Activated naive CD8-positive, alpha-beta T cell treated with anti-CD3 and anti-CD28 coated beads for 36 hours (primary cell): Measurements from ENCODE around the gene CEP44. TPM values are rescaled to one million over a fixed set of nuclear protein-coding genes. Genes with fewer than 3 reads are reported as not detected.
"Not testable (repeated sequence)": the region's sequence is repeated elsewhere in the genome, so short reads cannot be mapped to it uniquely, and the experiment has no call there.

Source experiments
- DNase-seq: peaks from one replicate; pipeline ENCODE4 v3.0.0; 2021
- H3K27ac Mint-ChIP-seq: one replicate; pipeline ENCODE4 v1.8.0; 2022; ENCODE audit warnings: mild to moderate bottlenecking, moderate library complexity, mixed read lengths
- H3K27me3 Mint-ChIP-seq: one replicate; pipeline ENCODE4 v1.8.0; 2022; ENCODE audit warnings: mild to moderate bottlenecking, mixed read lengths
- H3K36me3 Mint-ChIP-seq: one replicate; pipeline ENCODE4 v1.8.0; 2021; ENCODE audit warnings: mild to moderate bottlenecking, mixed read lengths
- H3K4me1 Mint-ChIP-seq: one replicate; pipeline ENCODE4 v1.8.0; 2021; ENCODE audit warnings: mixed read lengths
- H3K4me3 Mint-ChIP-seq: one replicate; pipeline ENCODE4 v1.8.0; 2022; ENCODE audit warnings: mild to moderate bottlenecking, moderate library complexity, mixed read lengths
- H3K9me3 Mint-ChIP-seq: one replicate; pipeline ENCODE4 v1.8.0; 2022; ENCODE audit warnings: mixed read lengths
- total RNA-seq, 2 experiments: library from RNA; stranded (reverse); gene quantifications; one replicate each; pipeline ENCODE4 v1.2.3, GENCODE V29; 2021

Gene CEP44
- total RNA-seq, 2 experiments from 2014 or later: 19.7 TPM

DNA sequence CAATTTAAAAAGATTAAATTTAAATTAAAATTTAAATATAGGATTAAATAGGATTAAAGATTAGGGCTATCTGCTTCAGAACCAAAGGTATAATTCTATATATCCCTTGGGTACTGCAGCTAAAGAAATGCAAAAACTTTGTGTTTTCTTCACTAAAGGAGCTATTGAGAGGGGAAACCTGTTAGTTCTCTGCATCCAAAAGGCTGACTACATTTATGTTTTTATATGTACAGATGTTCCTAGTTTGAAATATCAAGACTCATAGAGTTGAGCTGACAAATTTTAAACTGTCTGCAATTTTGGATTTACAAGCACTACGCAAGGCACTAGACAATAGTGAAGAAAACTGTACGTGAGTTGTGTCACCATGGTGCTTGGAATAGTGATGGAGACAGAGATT, 95.2 kb downstream of the CEP44 start:
- Mint-ChIP-seq H3K9me3 (no peaks in the 10 kb centered on the region), H3K4me3 (no peak overlapping the region), H3K36me3 (no peaks in the 10 kb centered on the region), H3K27me3 (peaks cover 9% of the 10 kb centered on the region), H3K4me1 (no peaks in the 10 kb centered on the region), H3K27ac (no peak overlapping the region)
- DNase-seq: no peak

DNA sequence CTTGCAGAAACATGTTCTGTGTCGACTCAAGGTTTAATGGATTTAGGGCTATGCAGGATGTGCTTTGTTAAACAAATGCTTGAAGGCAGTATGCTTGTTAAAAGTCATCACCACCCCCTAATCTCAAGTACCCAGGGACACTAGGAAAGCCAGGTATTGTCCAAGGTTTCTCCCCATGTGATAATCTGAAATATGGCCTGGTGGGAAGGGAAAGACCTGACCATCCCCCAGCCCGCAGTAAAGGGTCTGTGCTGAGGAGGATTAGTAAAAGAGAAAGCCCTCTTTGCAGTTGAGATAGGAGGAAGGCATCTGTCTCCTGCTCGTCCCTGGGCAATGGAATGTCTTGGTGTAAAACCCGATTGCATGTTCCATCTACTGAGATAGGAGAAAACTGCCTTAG, 96.5 kb downstream of the CEP44 start:
- H3K27ac Mint-ChIP-seq, H3K4me3 Mint-ChIP-seq, H3K36me3 Mint-ChIP-seq, DNase-seq, H3K4me1 Mint-ChIP-seq, H3K27me3 Mint-ChIP-seq, H3K9me3 Mint-ChIP-seq: not testable (repeated sequence)

- Mint-ChIP-seq H3K4me1 (no peaks in the 10 kb centered on the region), H3K27ac (no peak overlapping the region), H3K36me3 (no peaks in the 10 kb centered on the region), H3K9me3 (no peaks in the 10 kb centered on the region), H3K27me3 (peaks cover 6% of the 10 kb centered on the region), H3K4me3 (no peak overlapping the region)
- no peak for DNase-seq
Measured at GRCh38 chr4:174380699-174381439, 97.2 kb downstream of the CEP44 start.

DNA sequence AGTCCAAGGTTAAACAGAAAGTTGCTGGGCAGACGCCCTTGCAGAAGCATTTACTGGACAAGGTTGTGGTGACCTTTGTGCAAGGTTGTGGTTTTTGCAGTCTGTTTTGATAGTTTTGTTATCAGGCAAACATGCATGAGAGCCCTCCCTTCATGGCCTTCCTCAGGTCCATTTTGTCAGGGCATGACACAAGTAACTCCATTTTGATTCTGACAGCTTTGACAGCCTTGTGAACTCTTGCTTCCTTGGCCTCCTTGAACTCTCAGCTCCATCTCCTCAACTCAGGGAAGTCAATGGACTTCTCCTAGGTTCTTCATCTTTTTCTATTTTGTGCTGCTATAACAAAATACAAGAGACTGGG, 97.7 kb downstream of the CEP44 start:
- Mint-ChIP-seq H3K27ac (no peak overlapping the region), H3K4me1 (no peaks in the 10 kb centered on the region), H3K4me3 (no peak overlapping the region), H3K27me3 (peaks cover 3% of the 10 kb centered on the region), H3K36me3 (no peaks in the 10 kb centered on the region), H3K9me3 (no peaks in the 10 kb centered on the region)
- no peak for DNase-seq

Other genes starting within 250 kb of the CEP44 start
- 10 to 100 TPM; 16.2 to 17.4 TPM for gene FBXO8, start 244 bp upstream of the CEP44 start, total RNA-seq
- 1 to 10 TPM; 6.0 to 6.2 TPM for gene HPGD, start 238.6 kb downstream of the CEP44 start, total RNA-seq